ENCODE measurements around the gene CIDEA. TPM values are rescaled to one million over a fixed set of nuclear protein-coding genes. Genes with fewer than 3 reads are reported as not detected.

The CIDEA gene
- total RNA-seq, 1 donor from 2014 or later: not detected

DNA sequence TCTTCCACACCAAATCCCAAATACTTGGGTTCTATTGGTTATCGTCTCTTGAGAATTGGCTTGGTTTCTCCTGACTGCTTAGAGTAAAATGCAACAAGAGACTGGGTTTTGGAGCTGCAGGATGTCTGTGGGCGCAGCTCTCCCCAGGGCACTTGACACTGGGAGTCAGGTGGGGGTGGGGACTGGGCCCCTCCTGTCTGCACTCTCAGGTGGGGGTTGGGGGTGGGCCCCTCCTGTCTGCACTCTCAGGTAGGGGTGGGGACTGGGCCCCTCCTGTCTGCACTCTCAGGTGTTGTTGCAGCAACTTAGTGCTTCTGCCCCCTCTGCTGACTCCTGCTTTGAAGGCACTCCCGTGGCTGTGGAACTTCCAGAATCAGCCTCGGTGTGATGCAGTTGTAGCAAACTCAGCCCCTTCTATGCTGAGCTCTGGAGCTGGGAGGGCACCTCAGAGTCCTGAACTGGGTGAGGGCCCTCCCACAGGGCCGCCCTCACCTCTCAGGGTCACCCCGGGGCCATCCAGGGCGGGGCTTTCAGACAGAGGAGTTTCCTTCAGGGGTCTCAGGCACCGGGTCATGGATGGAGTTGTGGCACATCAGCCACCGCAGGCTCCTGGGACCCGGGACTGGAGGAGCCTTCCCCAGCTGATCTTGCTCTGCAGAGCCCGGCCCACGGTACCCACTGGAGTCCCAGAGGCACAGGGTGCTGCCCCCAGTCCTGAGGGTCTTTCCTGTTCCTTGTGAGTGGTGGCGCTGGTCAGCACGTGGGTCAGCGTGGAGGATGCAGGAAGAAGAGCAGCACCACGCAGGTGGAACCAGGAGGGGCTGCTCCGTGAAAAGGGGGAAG, 22.9 kb upstream of the CIDEA start:
- Histone ChIP-seq H3K4me1 (no peaks in the 10 kb centered on the region), H3K27ac (no peak overlapping the region), H3K27me3 (no peaks in the 10 kb centered on the region), H3K4me3 (no peak overlapping the region), H3K9me3 (no peaks in the 10 kb centered on the region), H3K36me3 (no peaks in the 10 kb centered on the region)
- no peak for DNase-seq (ENCODE audit: low spot score in 2 of 2)
- intact Hi-C loops (cut with DNase I): no loop called here
- TF ChIP-seq CTCF (IDR thresholded peaks at IDR 0.05): no peak

DNA sequence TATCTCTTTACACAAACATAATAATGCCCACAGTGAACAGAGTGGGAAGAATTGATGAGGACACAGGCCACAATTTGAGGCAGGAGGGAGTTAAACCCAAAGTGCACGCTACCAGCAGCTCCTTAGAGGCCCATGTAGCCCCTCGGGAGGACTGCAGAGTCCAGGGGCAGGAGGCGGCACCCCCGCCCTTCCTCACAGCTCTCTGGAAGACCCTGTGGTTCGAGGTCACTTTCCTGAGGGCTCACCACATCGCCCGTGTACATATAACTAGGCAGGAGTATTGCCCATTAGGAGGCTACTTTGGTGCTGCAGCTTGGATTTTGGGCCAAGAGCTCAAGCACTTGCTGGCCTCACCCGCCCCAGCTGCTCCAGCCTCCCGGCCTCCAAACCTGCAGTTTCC, 22.2 kb upstream of the CIDEA start:
- intact Hi-C loops (cut with DNase I): no loop called here
- DNase-seq (ENCODE audit: low spot score in 2 of 2): no peak
- no peaks in the 10 kb centered on the region for H3K36me3 ChIP-seq

GRCh38 chr18:12233378-12233777, 20.8 kb upstream of the CIDEA start:
- Histone ChIP-seq H3K27ac (no peak overlapping the region), H3K9me3 (no peaks in the 10 kb centered on the region), H3K4me1 (peaks cover 0 to under 1% of the 10 kb centered on the region in 2 donors), H3K4me3 (no peak overlapping the region), H3K36me3 (no peaks in the 10 kb centered on the region), H3K27me3 (no peaks in the 10 kb centered on the region)
- intact Hi-C loops (cut with DNase I): no loop called here
- no peak for TF ChIP-seq CTCF (IDR thresholded peaks at IDR 0.05)
- DNase-seq (ENCODE audit: low spot score in 2 of 2): no peak

More for the DNA sequence above, 22.2 kb upstream of the CIDEA start:
- H3K9me3 ChIP-seq: no peaks in the 10 kb centered on the region
- H3K27ac ChIP-seq: no peak overlapping the region
- TF ChIP-seq CTCF (IDR thresholded peaks at IDR 0.05): no peak
- no peak overlapping the region for H3K4me3 ChIP-seq
- H3K27me3 ChIP-seq: no peaks in the 10 kb centered on the region
- no peaks in the 10 kb centered on the region for H3K4me1 ChIP-seq

- no peaks in the 10 kb centered on the region for H3K36me3 ChIP-seq
- no peak for TF ChIP-seq CTCF (IDR thresholded peaks at IDR 0.05)
- no peaks in the 10 kb centered on the region for H3K9me3 ChIP-seq
- H3K27me3 ChIP-seq: no peaks in the 10 kb centered on the region
- intact Hi-C loops (cut with DNase I): loop anchor here (5.0 kb wide), 1 partner anchor 167 kb away; no protein-coding TSS in a partner anchor
- H3K4me1 ChIP-seq: peaks cover 0 to 8% of the 10 kb centered on the region in 2 donors
- H3K27ac ChIP-seq: no peak overlapping the region
- no peak for DNase-seq (ENCODE audit: low spot score in 2 of 2)
- H3K4me3 ChIP-seq: no peak overlapping the region
These were observed 19.5 kb upstream of the CIDEA start for GRCh38 chr18:12234451-12235190.

GRCh38 chr18:12236141-12236540, 18.0 kb upstream of the CIDEA start:
- no peak for DNase-seq (ENCODE audit: low spot score in 2 of 2)
- no peak for TF ChIP-seq CTCF (IDR thresholded peaks at IDR 0.05)
- intact Hi-C loops (cut with DNase I): loop anchor here (5.0 kb wide), 1 partner anchor 169 kb away; no protein-coding TSS in a partner anchor
- no peak overlapping the region for H3K4me3 ChIP-seq
- no peaks in the 10 kb centered on the region for H3K9me3 ChIP-seq
- no peaks in the 10 kb centered on the region for H3K36me3 ChIP-seq
- peaks cover 0 to 8% of the 10 kb centered on the region in 2 donors for H3K4me1 ChIP-seq
- H3K27me3 ChIP-seq: no peaks in the 10 kb centered on the region
- no peak overlapping the region for H3K27ac ChIP-seq
